NT2/D1 (cell line): ENCODE results near the gene UBAC1.

ENCODE experiments used
- SUZ12 ChIP-seq: IDR thresholded peaks from 2 replicates; pipeline ENCODE4 v1.6.1; 2011; ENCODE audit not compliant: insufficient read length, insufficient read depth; ENCODE audit errors: extremely low read depth
- YY1 ChIP-seq: IDR thresholded peaks from 2 replicates; pipeline ENCODE4 v1.6.1; 2011; ENCODE audit not compliant: insufficient read length, insufficient read depth
- ZNF274 ChIP-seq: IDR thresholded peaks from 2 replicates; pipeline ENCODE4 v1.6.1; 2011; ENCODE audit warnings: mild to moderate bottlenecking, low read depth, low read length

GRCh38 chr9:135887585-135888050 is 73.6 kb downstream of the UBAC1 start:
- TF ChIP-seq SUZ12 (no peak), YY1 (no peak), ZNF274 (no peak)
